BE2C (cell line): ENCODE results near the gene ATG2A.

ENCODE experiments used
- DNase-seq: peaks from one replicate; pipeline ENCODE4 v3.0.0-alpha.2; 2020
- H3K27me3 ChIP-seq: fragments of 250-450 bp; sonication (Bioruptor Pico); 2 replicates; pipeline ENCODE4 v1.5.1; 2020; ENCODE audit warnings: mild to moderate bottlenecking
- H3K36me3 ChIP-seq: fragments of 250-450 bp; sonication (Bioruptor Pico); 2 replicates; pipeline ENCODE4 v1.5.1; 2020; ENCODE audit warnings: mild to moderate bottlenecking
- H3K4me1 ChIP-seq: fragments of 250-450 bp; sonication (Bioruptor Pico); 2 replicates; pipeline ENCODE4 v1.5.1; 2020
- H3K4me3 ChIP-seq: 2 replicates; pipeline ENCODE4 v1.5.1; 2011; ENCODE audit warnings: low read depth, low read length
- H3K9me3 ChIP-seq: fragments of 250-450 bp; sonication (Bioruptor Pico); 2 replicates; pipeline ENCODE4 v1.5.1; 2020
- TF ChIP-seq, protein P1 (sequence below): IDR thresholded peaks from 2 replicates; pipeline ENCODE4 v1.5.1; 2012; ENCODE audit warnings: mild to moderate bottlenecking, low read depth, low read length

Gene ATG2A

DNA sequence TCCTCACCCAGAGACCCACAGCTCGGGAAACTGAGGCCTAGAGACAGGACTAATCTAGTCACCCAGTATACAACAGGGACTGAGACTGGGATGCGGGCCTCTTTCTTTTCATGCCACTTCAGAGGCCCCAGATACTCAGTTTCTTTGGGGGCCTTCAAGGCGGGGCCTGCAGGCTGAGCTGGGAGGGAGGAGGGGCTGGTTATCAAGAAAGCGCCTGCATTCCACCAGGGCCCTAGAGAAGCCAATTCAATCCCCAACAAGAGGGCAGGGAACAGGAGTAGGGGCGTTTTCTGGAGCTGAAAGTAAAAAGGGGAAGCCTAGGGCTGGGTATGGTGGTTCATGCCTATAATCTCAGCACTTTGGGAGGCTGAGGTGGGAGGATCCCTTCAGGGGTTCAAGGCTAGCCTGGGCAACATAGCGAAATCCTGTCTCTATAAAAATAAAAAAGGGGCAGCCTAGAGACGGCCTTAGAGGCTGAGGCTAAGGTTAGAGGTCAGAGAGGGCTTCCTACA is 1.6 kb downstream of the ATG2A start:
- no peaks in the 10 kb centered on the region for H3K27me3 ChIP-seq
- H3K4me3 ChIP-seq: no peak overlapping the region
- TF ChIP-seq, protein P1, sequence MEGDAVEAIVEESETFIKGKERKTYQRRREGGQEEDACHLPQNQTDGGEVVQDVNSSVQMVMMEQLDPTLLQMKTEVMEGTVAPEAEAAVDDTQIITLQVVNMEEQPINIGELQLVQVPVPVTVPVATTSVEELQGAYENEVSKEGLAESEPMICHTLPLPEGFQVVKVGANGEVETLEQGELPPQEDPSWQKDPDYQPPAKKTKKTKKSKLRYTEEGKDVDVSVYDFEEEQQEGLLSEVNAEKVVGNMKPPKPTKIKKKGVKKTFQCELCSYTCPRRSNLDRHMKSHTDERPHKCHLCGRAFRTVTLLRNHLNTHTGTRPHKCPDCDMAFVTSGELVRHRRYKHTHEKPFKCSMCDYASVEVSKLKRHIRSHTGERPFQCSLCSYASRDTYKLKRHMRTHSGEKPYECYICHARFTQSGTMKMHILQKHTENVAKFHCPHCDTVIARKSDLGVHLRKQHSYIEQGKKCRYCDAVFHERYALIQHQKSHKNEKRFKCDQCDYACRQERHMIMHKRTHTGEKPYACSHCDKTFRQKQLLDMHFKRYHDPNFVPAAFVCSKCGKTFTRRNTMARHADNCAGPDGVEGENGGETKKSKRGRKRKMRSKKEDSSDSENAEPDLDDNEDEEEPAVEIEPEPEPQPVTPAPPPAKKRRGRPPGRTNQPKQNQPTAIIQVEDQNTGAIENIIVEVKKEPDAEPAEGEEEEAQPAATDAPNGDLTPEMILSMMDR: no peak
- H3K4me1 ChIP-seq: no peaks in the 10 kb centered on the region
- H3K9me3 ChIP-seq: no peaks in the 10 kb centered on the region
- H3K36me3 ChIP-seq: no peaks in the 10 kb centered on the region
- no peak for DNase-seq

DNA sequence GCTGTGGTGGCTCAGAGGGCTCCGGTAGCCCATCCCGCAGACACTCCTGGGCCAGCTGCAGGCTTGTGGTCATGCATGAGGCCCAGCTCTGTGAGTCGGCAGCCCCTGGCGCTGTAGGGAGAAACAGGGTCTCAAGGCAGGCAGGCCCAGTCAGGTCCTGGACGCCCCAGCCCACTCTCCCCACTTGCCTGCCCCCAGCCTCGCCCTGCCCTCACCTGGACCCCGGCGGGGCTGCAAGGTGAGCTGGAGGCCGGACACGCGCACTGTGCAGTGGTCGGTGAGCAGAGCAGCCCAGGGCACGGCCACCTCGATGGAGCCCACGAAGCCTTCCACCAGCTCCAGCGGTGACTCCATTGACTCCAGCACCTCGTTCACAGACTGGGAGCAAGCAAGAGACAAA is 2.9 kb downstream of the ATG2A start:
- H3K9me3 ChIP-seq: no peaks in the 10 kb centered on the region
- no peak for DNase-seq
- no peak overlapping the region for H3K4me3 ChIP-seq
- no peaks in the 10 kb centered on the region for H3K36me3 ChIP-seq
- H3K4me1 ChIP-seq: no peaks in the 10 kb centered on the region
- TF ChIP-seq, protein P1: no peak
- no peaks in the 10 kb centered on the region for H3K27me3 ChIP-seq

DNA sequence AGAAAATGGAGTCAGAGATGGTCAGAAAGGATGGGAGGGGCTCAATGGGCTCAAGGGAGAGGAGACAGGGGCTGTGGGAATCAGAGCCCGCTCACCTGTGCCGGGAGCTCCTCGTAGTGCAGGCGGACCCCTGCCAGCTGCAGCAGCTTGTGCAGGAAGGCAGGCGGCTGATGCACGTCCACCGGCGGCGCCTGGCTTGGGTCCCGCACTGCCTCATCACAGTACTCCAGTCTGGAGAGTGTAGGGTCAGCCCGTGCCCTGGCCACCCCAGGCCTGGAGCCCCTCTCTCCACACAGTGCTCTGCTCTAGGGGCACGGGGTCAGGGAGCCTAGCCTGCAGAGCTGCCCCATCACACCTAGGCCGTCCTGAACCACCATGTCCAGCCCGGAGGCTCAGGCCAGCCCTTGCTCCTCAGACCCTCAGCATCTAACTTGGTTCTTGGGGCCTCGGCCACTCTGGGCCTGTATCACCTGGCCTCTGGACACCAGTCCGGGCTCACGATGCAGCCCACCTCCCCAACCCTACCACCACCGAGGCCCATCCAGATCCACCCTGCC is 3.8 kb downstream of the ATG2A start:
- Histone ChIP-seq H3K36me3 (no peaks in the 10 kb centered on the region), H3K9me3 (no peaks in the 10 kb centered on the region), H3K4me3 (no peak overlapping the region), H3K4me1 (no peaks in the 10 kb centered on the region), H3K27me3 (no peaks in the 10 kb centered on the region)
- DNase-seq: no peak
- TF ChIP-seq, protein P1: no peak

DNA sequence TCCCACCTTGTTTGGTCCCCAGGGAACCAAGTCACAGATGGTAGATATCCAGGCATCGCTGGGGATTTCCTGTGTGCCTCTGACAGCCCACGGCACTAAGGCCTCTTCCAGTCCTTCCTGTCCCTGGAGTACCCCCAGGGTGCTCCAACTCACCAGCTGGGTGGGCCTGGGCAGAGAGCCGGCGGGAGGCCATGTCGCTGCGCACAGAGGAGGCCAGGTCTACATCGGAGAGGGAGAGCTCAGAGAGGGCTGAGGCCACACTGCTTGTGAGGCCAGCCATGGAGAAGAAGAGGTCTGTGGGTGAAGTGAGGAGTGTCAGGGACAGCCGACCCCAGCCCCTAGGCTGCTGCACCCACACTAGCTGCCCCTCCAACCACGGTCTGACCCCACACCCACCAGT is 5.3 kb downstream of the ATG2A start:
- Histone ChIP-seq H3K9me3 (no peaks in the 10 kb centered on the region), H3K27me3 (no peaks in the 10 kb centered on the region), H3K36me3 (no peaks in the 10 kb centered on the region), H3K4me1 (no peaks in the 10 kb centered on the region), H3K4me3 (no peak overlapping the region)
- DNase-seq: no peak
- TF ChIP-seq, protein P1: no peak

DNA sequence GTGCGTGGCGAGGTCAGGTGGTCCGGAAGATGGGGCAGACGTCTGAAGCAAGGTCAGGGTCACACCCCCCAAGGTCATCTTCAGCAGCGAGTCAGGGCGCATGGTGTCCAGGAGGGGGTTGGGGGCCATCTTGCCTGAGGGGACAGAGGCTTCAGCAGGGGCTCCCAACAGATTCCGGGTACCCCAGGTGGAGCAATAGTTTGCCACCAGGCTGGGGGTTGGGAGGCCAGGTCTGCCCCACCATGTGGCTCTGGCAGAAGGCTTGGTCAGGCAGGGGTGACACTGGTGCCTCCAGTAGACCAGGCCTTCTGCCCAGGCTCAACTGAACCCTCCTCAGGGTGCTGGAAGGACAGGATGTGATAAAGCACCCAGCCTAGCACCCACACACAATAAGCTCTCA is 5.9 kb downstream of the ATG2A start:
- Histone ChIP-seq H3K9me3 (no peaks in the 10 kb centered on the region), H3K36me3 (no peaks in the 10 kb centered on the region), H3K4me3 (no peak overlapping the region), H3K27me3 (no peaks in the 10 kb centered on the region), H3K4me1 (no peaks in the 10 kb centered on the region)
- TF ChIP-seq, protein P1: no peak
- DNase-seq: no peak

DNA sequence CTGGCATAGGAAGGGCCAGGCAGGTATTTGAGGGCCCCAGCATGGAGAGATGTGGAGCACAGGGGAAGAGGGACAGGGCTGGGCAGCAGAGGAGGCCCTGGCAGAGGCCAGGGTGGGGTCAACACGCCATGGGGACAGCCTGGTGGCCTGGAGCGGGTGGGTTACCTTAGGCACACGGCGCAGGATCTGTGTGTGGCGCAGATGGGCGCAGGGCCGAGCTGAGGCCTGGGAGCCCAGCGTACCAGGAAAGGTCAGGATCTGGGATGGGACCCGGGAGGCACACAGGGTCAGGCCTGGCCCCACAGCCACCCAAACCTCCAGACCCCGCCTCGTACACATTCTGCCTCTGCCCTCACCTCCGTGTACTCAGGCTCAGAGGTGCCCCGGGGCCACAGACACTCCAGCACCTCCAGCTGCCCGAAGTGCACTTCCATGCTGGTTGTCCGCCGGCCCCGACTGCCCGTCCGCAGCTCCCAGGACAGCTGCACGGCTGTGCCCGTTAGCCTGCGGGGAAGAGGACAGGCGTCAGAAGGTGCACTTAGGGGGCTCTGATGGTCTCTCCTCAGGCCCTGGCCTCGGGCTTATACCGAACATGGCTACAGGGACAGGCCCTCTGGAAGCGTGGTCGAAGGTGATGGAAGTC is 6.4 kb downstream of the ATG2A start:
- H3K4me3 ChIP-seq: no peak overlapping the region
- TF ChIP-seq, protein P1: no peak
- no peaks in the 10 kb centered on the region for H3K36me3 ChIP-seq
- H3K27me3 ChIP-seq: no peaks in the 10 kb centered on the region
- H3K4me1 ChIP-seq: no peaks in the 10 kb centered on the region
- DNase-seq: no peak
- no peaks in the 10 kb centered on the region for H3K9me3 ChIP-seq
